ENCODE results near the gene NDUFA5. TPM values are rescaled to one million over a fixed set of nuclear protein-coding genes. Genes with fewer than 3 reads are reported as not detected.

Gene NDUFA5
- total RNA-seq, result 10 to 100 TPM; 35.9 to 52.3 TPM

GRCh38 chr7:123557398-123558288 is at the start of gene NDUFA5:
TSS of gene NDUFA5 (minus strand) at chr7:123557818. CDS start at chr7:123557795, 23 bp downstream.
- H3K4me3 Mint-ChIP-seq, result no peak within 1 kb of the TSS
- peaks cover 0 to 9% of the 10 kb centered on the region in 2 donors for H3K27me3 Mint-ChIP-seq
- no peaks in the 10 kb centered on the region for H3K9me3 Mint-ChIP-seq
- peaks cover 7% of the 10 kb centered on the region for H3K36me3 Mint-ChIP-seq
- ATAC-seq (peak; percentile 100), DNase-seq (ENCODE audit: low spot score) (peak; percentile 96)
- H3K4me1 Mint-ChIP-seq (ENCODE audit: low read depth in 2 of 2), result peaks cover 6 to 7% of the 10 kb centered on the region in 2 donors
- no peak within 1 kb of the TSS for H3K27ac Mint-ChIP-seq

- Mint-ChIP-seq H3K4me3 (no peak overlapping the region), H3K36me3 (no peaks in the 10 kb centered on the region), H3K4me1 (ENCODE audit: low read depth in 2 of 2) (no peaks in the 10 kb centered on the region)
Measured at GRCh38 chr7:123604739-123605138, 47.1 kb upstream of the NDUFA5 start.

GRCh38 chr7:123602648-123603047 is 45.0 kb upstream of the NDUFA5 start:
- DNase-seq (ENCODE audit: low spot score), result no peak
- H3K4me3 Mint-ChIP-seq, result no peak overlapping the region
- no peaks in the 10 kb centered on the region for H3K4me1 Mint-ChIP-seq (ENCODE audit: low read depth in 2 of 2)
- peaks cover 18 to 28% of the 10 kb centered on the region in 2 donors for H3K27me3 Mint-ChIP-seq
- no peak for ATAC-seq
- H3K36me3 Mint-ChIP-seq, result no peaks in the 10 kb centered on the region
- H3K27ac Mint-ChIP-seq, result no peak overlapping the region
- H3K9me3 Mint-ChIP-seq, result no peaks in the 10 kb centered on the region

More at GRCh38 chr7:123604739-123605138, 47.1 kb upstream of the NDUFA5 start:
- no peak for ATAC-seq
- Mint-ChIP-seq H3K27me3 (peaks cover 20 to 25% of the 10 kb centered on the region in 2 donors), H3K9me3 (no peaks in the 10 kb centered on the region), H3K27ac (no peak overlapping the region)
- DNase-seq (ENCODE audit: low spot score), result no peak

GRCh38 chr7:123601530-123601929 is 43.9 kb upstream of the NDUFA5 start, which contains the start of gene ASB15:
TSS of gene ASB15 (plus strand) at chr7:123601821. CDS start at chr7:123614503, 12,682 bp downstream.
- H3K9me3 Mint-ChIP-seq, result no peaks in the 10 kb centered on the region
- no peaks in the 10 kb centered on the region for H3K4me1 Mint-ChIP-seq (ENCODE audit: low read depth in 2 of 2)
- no peak for ATAC-seq
- H3K27ac Mint-ChIP-seq, result no peak within 1 kb of the TSS
- peaks cover 16 to 28% of the 10 kb centered on the region in 2 donors for H3K27me3 Mint-ChIP-seq
- DNase-seq (ENCODE audit: low spot score), result no peak
- no peaks in the 10 kb centered on the region for H3K36me3 Mint-ChIP-seq
- H3K4me3 Mint-ChIP-seq, result no peak within 1 kb of the TSS

- H3K4me1 Mint-ChIP-seq (ENCODE audit: low read depth in 2 of 2), result no peaks in the 10 kb centered on the region
- H3K27me3 Mint-ChIP-seq, result peaks cover 16 to 28% of the 10 kb centered on the region in 2 donors
- H3K36me3 Mint-ChIP-seq, result no peaks in the 10 kb centered on the region
- no peak for DNase-seq (ENCODE audit: low spot score)
- no peak overlapping the region for H3K4me3 Mint-ChIP-seq
- H3K27ac Mint-ChIP-seq, result no peak overlapping the region
- ATAC-seq, result no peak
- no peaks in the 10 kb centered on the region for H3K9me3 Mint-ChIP-seq
Measured at GRCh38 chr7:123600876-123601275, 43.3 kb upstream of the NDUFA5 start.

- no peak overlapping the region for H3K4me3 Mint-ChIP-seq
- no peaks in the 10 kb centered on the region for H3K4me1 Mint-ChIP-seq (ENCODE audit: low read depth in 2 of 2)
- H3K36me3 Mint-ChIP-seq, result no peaks in the 10 kb centered on the region
- H3K27ac Mint-ChIP-seq, result no peak overlapping the region
- ATAC-seq (no peak), DNase-seq (ENCODE audit: low spot score) (no peak)
- H3K27me3 Mint-ChIP-seq, result peaks cover 15 to 34% of the 10 kb centered on the region in 2 donors
- H3K9me3 Mint-ChIP-seq, result no peaks in the 10 kb centered on the region
Measured at GRCh38 chr7:123599766-123600165, 42.1 kb upstream of the NDUFA5 start.

GRCh38 chr7:123598657-123599056 is 41.0 kb upstream of the NDUFA5 start:
- ATAC-seq (no peak), DNase-seq (ENCODE audit: low spot score) (no peak)
- Mint-ChIP-seq H3K27ac (no peak overlapping the region), H3K4me3 (no peak overlapping the region), H3K4me1 (ENCODE audit: low read depth in 2 of 2) (no peaks in the 10 kb centered on the region), H3K36me3 (no peaks in the 10 kb centered on the region), H3K27me3 (peaks cover 19 to 38% of the 10 kb centered on the region in 2 donors), H3K9me3 (no peaks in the 10 kb centered on the region)

- H3K9me3 Mint-ChIP-seq, result no peaks in the 10 kb centered on the region
- no peak for DNase-seq (ENCODE audit: low spot score)
- ATAC-seq, result no peak
- H3K36me3 Mint-ChIP-seq, result no peaks in the 10 kb centered on the region
- no peak overlapping the region for H3K27ac Mint-ChIP-seq
- no peak overlapping the region for H3K4me3 Mint-ChIP-seq
- H3K4me1 Mint-ChIP-seq (ENCODE audit: low read depth in 2 of 2), result no peaks in the 10 kb centered on the region
- H3K27me3 Mint-ChIP-seq, result peaks cover 34 to 63% of the 10 kb centered on the region in 2 donors
Measured at GRCh38 chr7:123594813-123595241, 37.2 kb upstream of the NDUFA5 start.

- Mint-ChIP-seq H3K4me1 (ENCODE audit: low read depth in 2 of 2) (no peaks in the 10 kb centered on the region), H3K9me3 (no peaks in the 10 kb centered on the region), H3K36me3 (no peaks in the 10 kb centered on the region), H3K4me3 (no peak overlapping the region), H3K27me3 (peaks cover 25 to 67% of the 10 kb centered on the region in 2 donors), H3K27ac (no peak overlapping the region)
- DNase-seq (ENCODE audit: low spot score) (no peak), ATAC-seq (no peak)
Measured at GRCh38 chr7:123588376-123588775, 30.8 kb upstream of the NDUFA5 start.

- Mint-ChIP-seq H3K27me3 (peaks cover 17 to 45% of the 10 kb centered on the region in 2 donors), H3K36me3 (no peaks in the 10 kb centered on the region), H3K4me1 (ENCODE audit: low read depth in 2 of 2) (no peaks in the 10 kb centered on the region), H3K27ac (no peak overlapping the region), H3K4me3 (no peak overlapping the region), H3K9me3 (no peaks in the 10 kb centered on the region)
- ATAC-seq, result no peak
- DNase-seq (ENCODE audit: low spot score), result no peak
Measured at GRCh38 chr7:123583821-123584220, 26.2 kb upstream of the NDUFA5 start.

GRCh38 chr7:123581162-123581459 is 23.5 kb upstream of the NDUFA5 start:
- H3K36me3 Mint-ChIP-seq, result no peaks in the 10 kb centered on the region
- no peaks in the 10 kb centered on the region for H3K9me3 Mint-ChIP-seq
- no peak for ATAC-seq
- no peak overlapping the region for H3K27ac Mint-ChIP-seq
- no peak for DNase-seq (ENCODE audit: low spot score)
- H3K4me1 Mint-ChIP-seq (ENCODE audit: low read depth in 2 of 2), result no peaks in the 10 kb centered on the region
- no peak overlapping the region for H3K4me3 Mint-ChIP-seq
- H3K27me3 Mint-ChIP-seq, result peaks cover 19 to 44% of the 10 kb centered on the region in 2 donors

GRCh38 chr7:123580406-123581161 is 23.0 kb upstream of the NDUFA5 start:
- Mint-ChIP-seq H3K4me3 (no peak overlapping the region), H3K27ac (no peak overlapping the region), H3K4me1 (ENCODE audit: low read depth in 2 of 2) (no peaks in the 10 kb centered on the region), H3K36me3 (no peaks in the 10 kb centered on the region), H3K27me3 (peaks cover 21 to 47% of the 10 kb centered on the region in 2 donors), H3K9me3 (no peaks in the 10 kb centered on the region)
- no peak for ATAC-seq
- no peak for DNase-seq (ENCODE audit: low spot score)

GRCh38 chr7:123579416-123579815 is 21.8 kb upstream of the NDUFA5 start:
- DNase-seq (ENCODE audit: low spot score) (no peak), ATAC-seq (no peak)
- H3K9me3 Mint-ChIP-seq, result no peaks in the 10 kb centered on the region
- peaks cover 25 to 52% of the 10 kb centered on the region in 2 donors for H3K27me3 Mint-ChIP-seq
- H3K27ac Mint-ChIP-seq, result no peak overlapping the region
- H3K4me1 Mint-ChIP-seq (ENCODE audit: low read depth in 2 of 2), result no peaks in the 10 kb centered on the region
- no peak overlapping the region for H3K4me3 Mint-ChIP-seq
- no peaks in the 10 kb centered on the region for H3K36me3 Mint-ChIP-seq

- no peaks in the 10 kb centered on the region for H3K4me1 Mint-ChIP-seq (ENCODE audit: low read depth in 2 of 2)
- ATAC-seq, result no peak
- no peak overlapping the region for H3K4me3 Mint-ChIP-seq
- no peaks in the 10 kb centered on the region for H3K36me3 Mint-ChIP-seq
- no peaks in the 10 kb centered on the region for H3K9me3 Mint-ChIP-seq
- peaks cover 21 to 51% of the 10 kb centered on the region in 2 donors for H3K27me3 Mint-ChIP-seq
- H3K27ac Mint-ChIP-seq, result no peak overlapping the region
- DNase-seq (ENCODE audit: low spot score), result no peak
Measured at GRCh38 chr7:123573896-123574467, 16.4 kb upstream of the NDUFA5 start.
